GM18505 (cell line): Measurements from ENCODE around the gene SETD7.

ENCODE experiments used
- ATAC-seq: cut with Tn5 transposase; IDR thresholded peaks from one replicate; pipeline ENCODE4 v1.9.1; 2021; ENCODE audit not compliant: unreplicated experiment
- POLR2A ChIP-seq: IDR thresholded peaks from 4 replicates; pipeline ENCODE4 v1.6.1; 2011; ENCODE audit warnings: borderline replicate concordance; ENCODE audit not compliant: insufficient read depth, insufficient read length; ENCODE audit errors: extremely low read depth

The SETD7 gene

GRCh38 chr4:139556071-139556723 lies at the start of gene SETD7:
Gene SETD7 (minus strand): TSS chr4:139556219. CDS start chr4:139556137, 82 bp downstream.
- peak; percentile 56 for TF ChIP-seq POLR2A
- ATAC-seq: peak; percentile 33

DNA sequence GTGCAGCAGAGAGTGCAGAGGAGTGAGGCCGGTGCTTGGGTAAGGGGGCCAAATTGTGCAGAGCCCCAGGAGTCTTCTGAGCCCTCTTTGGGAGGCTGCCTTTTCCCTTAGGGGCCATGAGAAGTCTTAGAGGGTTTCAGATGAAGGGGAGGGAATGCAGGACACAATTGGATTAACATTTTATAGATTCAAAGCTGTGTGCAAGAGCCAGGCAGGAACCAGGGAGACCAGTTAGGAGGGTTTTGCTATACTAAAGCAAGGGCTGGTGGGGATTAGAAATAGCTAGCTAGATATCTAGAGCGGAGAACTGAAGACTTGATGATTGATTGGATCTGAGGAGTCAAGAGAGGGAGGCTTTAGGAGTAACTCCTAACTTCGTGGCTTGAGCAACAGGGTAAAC lies 49.5 kb upstream of the SETD7 start:
- no peak for ATAC-seq
- TF ChIP-seq POLR2A: no peak

- no peak for ATAC-seq
- no peak for TF ChIP-seq POLR2A
Observed at GRCh38 chr4:139603576-139604410, 47.8 kb upstream of the SETD7 start.

DNA sequence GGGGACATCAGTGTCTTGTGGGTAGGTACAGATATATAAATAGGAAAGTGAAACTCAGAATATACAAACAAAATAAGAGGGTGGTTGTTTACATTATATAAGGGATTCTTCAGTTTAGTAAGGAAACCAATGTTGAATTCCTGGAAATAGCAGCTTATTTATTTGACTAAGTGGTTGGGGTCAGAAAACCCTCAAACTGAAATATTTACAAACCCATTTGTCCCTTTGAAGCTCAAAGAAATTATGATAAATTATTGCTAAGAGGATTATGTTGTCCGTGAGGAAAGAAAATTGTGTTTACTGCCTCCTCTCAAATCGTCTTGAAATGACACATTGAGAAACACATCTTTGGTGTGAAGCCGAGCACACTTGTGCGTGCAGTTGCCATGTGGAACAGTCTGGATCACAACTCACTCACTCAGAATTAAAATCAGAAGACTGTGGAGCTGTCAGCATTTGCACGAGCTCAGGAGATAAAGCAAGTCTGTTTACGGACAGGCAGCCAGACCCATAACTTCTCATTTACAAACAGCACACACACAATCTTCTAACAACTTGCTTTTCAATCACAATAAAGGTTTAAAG lies 46.8 kb upstream of the SETD7 start:
- ATAC-seq: no peak
- no peak for TF ChIP-seq POLR2A

DNA sequence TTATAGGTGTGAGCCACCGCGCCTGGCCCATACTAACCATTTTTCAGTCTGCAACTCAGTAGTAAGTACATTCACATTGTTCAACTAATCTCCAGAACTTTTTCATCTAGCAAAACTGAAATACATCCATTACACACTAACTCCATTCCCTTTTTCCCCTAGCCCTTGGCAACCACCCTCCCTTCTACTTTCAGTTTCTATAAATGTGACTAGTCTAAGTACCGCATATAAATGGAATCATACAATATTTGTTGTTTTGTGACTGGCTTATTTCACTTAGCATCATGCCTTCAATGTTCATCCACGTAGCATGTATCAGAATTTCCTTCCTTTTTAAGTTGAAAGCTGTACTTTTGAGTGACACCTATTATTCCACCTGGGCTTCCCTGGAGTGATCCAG lies 44.6 kb upstream of the SETD7 start:
- TF ChIP-seq POLR2A: no peak
- ATAC-seq: no peak

- no peak for TF ChIP-seq POLR2A
- no peak for ATAC-seq
Observed at GRCh38 chr4:139599594-139600374, 43.8 kb upstream of the SETD7 start.

GRCh38 chr4:139599076-139599475 lies 43.1 kb upstream of the SETD7 start:
- no peak for TF ChIP-seq POLR2A
- ATAC-seq: no peak

- TF ChIP-seq POLR2A: no peak
- ATAC-seq: no peak
Observed at GRCh38 chr4:139596684-139597279, 40.8 kb upstream of the SETD7 start.

DNA sequence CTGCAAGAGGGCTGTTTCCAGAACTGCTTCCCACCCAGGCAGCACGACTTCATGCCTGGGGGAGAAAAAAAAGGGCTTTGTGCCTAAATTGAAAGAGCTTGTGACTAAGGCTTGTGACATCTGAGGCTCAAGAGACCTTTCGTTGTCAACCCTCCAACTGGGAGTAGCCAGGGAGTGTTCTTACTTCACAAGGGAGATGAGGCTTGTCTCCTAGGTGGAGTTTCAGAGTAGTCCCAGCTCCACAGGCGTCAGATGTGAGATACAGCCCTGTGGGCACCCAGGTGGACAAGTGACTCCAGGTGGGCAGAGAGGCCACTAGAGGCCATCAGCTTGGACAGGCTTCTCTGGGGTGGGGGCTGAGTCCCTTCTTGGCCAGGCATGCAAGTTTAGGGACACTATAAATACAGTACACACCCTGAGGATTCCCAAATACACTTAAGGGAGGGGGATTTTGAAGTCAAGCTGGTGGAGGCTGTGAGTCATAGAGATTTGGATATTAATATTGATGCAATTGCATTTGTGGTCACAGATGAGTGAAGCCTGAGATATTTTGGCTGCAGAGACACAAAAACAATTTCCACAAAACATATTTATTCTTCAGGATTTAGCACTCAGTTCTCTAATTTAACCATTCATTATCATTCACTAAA lies 40.1 kb upstream of the SETD7 start:
- no peak for TF ChIP-seq POLR2A
- no peak for ATAC-seq

GRCh38 chr4:139594591-139595185 lies 38.7 kb upstream of the SETD7 start:
- no peak for TF ChIP-seq POLR2A

DNA sequence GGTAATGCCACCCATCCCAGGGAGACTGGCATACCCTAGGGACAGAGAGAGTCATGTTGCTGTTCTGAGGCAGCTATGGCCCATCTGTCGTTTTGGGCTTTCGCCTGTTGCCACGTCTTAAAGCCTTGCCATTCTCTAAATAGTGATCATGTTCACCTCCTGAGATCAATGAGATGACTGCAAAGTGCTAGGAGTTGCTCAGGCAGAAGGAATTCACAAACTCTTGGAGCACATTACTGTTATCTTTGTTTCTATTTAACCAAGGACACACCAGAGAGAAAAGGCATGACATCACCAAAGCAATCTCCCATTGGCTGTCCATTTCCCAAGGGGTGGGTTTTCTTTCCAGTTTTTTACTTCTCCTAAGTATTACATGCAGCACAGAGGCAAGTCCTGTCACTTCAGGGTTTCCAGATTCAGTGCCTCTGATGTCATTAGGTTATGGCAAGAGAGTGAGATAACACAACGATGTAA lies 37.1 kb upstream of the SETD7 start:
- ATAC-seq: no peak
- TF ChIP-seq POLR2A: no peak

More at GRCh38 chr4:139594591-139595185, 38.7 kb upstream of the SETD7 start:
- no peak for ATAC-seq

GRCh38 chr4:139589336-139590018 lies 33.5 kb upstream of the SETD7 start:
- TF ChIP-seq POLR2A: no peak
- ATAC-seq: no peak

DNA sequence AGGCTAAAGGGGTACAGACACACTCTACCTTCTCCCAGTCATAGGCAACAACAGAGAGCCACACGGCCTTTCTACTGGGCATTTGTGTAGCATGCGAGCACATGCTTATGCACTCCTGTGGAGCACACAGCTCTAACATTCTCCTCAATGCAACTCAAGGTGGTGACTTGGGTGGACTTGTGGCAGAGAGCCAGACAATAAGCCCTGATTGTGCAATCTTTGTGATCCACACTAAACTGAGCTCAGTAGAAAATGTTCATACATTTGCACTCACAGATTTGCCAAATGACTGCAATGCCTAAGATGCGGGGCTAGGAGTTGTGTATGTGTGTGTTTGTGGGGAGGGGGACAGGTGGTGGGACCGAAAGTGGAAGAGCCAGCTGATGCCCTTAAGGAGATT lies 31.4 kb upstream of the SETD7 start:
- no peak for ATAC-seq
- TF ChIP-seq POLR2A: no peak
